UCSD-AML1 (cell line): ENCODE measurements around the gene SIK1.

Experiments
- DNase-seq: peaks from one replicate; lab custom pipeline; 2025; ENCODE audit not compliant: unreplicated experiment; lab: John Stamatoyannopoulos, UW

The SIK1 gene

DNA sequence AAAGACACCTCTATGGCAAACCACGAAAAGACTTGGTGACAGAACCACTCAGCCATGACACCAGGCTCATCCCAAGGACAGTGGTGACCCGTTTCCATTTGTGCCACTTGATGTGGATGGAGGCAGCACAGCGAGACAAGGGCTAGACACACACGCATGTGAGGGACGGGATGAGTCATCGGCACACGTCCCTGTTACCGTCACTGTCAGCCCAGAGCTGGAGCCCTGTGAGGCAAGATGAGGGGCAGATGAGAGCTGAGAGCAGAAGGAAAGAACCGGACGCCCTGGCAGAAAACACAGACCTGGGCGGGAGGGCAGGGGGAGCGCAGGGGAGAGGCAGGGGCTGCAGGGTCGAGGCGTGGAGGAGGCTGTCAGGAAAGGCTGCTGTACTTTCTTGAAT, 57.8 kb downstream of the SIK1 start:
- DNase-seq = no peak

DNA sequence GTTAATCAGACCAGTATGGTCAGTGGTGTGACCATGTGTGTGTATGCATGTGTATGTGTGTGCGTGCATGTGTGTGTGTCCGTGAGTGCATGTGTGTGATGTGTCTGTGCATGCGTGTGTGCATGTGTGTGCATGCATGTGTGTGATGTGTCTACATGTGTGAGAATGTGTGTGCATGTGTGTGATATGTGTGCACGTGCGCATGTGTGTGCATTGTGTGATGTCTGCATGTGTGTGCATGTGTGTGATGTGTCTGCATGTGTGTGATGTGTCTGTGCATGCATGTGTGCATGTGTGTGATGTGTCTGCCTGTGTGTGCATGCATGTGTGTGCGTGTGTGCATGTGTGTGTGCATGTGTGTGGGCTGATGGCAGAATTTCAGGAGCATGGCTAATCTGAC, 58.2 kb downstream of the SIK1 start:
- no peak for DNase-seq

DNA sequence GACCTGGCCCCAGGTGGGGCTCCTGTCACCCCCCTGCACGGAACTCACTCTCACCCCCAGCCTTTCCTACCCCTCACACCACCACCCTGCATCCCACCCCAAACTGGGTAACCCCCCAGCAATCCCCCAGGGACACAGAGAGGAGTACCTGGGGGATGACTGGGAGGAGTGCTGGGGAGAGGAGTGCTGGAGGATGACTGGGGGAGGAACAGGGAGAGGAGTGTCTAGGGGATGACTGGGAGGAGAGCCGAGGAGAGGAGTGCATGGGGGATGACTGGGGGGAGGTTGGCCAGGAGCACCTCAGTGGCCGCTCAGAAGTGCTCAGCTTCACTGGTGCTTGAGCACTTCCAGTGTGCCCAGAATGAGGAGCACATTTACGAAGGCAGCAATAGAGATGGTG, 59.1 kb downstream of the SIK1 start:
- DNase-seq = no peak

DNA sequence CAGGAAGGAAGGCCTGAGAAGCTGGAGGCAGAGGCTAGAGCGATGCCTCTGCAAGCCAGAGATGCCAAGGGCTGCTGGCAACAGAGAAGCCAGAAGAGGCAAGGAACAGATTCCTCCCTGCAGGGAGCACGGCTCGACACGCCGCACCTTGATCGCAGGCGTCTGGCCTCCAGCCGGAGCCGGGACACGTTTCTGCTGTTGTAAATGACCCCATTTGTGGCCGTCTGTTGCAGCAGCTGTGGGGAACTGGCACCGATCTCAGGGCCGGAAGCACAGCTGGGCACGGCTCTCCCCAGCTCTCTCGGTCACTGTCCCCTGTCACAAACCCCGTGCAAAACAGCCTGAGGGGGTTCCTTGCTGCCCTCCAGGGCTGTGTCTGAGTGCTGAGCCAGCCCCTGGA, 59.6 kb downstream of the SIK1 start:
- DNase-seq = no peak

DNA sequence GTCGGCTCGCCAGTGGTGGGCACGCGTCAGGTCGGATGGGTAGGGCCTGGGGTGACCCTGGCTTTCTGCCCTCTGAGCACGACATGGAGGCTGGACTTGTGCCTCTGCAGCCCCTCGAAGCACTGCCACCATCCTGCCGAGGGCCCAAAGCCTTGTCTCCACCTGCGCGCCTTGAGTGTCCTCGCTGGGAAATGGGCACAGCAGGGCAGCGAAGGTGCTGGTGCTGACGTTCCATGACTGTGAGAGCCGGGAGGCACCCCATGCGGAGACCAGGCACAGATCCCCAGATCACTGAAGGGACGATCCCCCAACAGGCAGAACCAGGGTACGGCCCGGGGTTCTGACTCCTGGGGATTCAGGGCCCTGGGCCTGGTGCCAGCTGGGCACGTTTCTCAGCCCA, 60.3 kb downstream of the SIK1 start:
- no peak for DNase-seq

DNA sequence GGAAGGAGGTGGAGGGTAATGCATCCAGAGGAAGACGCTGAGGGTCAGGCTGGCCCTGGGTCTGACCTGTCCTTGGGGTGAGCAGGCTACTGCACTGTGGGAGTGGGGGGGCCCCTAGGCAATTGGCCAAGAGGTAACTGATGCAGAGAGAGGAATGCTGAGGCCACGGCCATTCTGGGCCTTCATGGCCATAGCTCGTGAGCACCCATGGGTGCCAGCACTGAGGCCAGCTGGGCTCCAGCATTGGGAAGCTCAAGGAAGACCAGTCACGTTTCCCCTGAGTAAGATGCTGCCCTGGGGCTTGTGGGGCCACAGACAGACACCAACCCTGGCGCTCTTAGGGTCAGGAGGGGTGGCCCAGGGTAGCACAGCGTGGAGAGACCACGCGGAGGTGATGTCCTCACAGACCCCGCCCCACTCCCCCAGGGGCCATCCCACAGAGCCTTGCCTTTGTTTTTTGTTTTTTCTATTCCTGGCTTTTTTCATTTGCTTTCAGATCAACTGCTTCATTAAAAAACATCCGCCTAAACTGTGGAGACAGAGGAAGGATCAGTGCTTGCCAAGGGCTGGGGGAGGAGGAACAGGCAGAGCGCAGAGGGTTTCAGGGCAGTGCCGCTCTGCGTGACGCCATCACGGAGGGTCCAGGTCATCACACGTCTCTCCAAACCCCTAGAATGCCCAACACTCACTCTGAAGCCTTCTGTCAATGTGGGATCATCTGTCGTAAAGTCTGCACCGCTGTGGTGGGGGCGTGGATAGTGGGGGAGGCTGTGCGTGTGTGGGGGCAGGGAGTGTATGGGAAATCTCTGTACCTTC, 61.1 kb downstream of the SIK1 start:
- no peak for DNase-seq

DNA sequence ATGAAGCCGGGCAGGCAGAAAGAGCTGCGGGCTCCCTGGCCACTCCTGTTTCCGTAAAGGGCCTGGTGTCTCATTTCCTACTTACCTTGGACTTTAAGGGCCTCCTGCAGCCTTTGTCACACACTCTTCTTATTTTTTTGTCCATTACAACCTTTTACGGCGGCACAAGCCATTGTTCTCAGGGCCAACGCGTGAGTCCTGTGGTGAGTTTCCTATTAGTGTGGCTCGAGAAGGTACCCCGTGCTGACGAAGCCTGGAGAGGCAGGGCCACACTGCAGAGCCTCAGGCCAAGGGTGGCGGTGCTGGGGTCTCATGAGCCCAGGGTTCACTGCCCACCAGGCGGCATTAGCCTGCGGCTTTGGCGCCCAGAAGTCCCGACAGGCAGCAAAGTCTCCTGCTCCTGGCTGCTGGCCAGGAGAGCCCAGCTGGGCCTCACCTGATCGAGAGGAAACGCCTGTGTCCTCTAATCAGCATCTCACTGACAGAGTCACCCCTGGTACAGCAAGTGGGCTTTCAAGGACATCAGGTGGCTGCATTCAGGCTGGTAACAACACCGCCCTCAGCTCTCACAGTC, 62.0 kb downstream of the SIK1 start:
- no peak for DNase-seq
